MM.1S (cell line): Measurements from ENCODE around the gene LRATD1.

Experiments
- DNase-seq: peaks from one replicate; pipeline ENCODE4 v3.0.0-alpha.2; 2015
- H2AFZ ChIP-seq: fragments of 300-600 bp; sonication (generic); 2 replicates; pipeline ENCODE4 v1.6.0; 2016; ENCODE audit warnings: antibody characterized with exemption, low read length
- H3F3A ChIP-seq: fragments of 300-600 bp; sonication (generic); 2 replicates; pipeline ENCODE4 v1.6.1; 2016; ENCODE audit warnings: mild to moderate bottlenecking, antibody characterized with exemption, low read length, moderate library complexity, mixed read lengths; ENCODE audit not compliant: insufficient read depth
- H3K27ac ChIP-seq: fragments of 300-600 bp; sonication (generic); 2 replicates; pipeline ENCODE4 v1.5.1; 2016; ENCODE audit warnings: mild to moderate bottlenecking, low read length
- H3K27me3 ChIP-seq: fragments of 300-600 bp; sonication (generic); replicated peaks from 2 replicates; pipeline ENCODE4 v1.6.0; 2016; ENCODE audit warnings: low read length; ENCODE audit not compliant: insufficient read depth
- H3K36me3 ChIP-seq: fragments of 300-600 bp; sonication (generic); replicated peaks from 2 replicates; pipeline ENCODE4 v1.6.1; 2016; ENCODE audit warnings: mild to moderate bottlenecking, low read length, mixed read lengths; ENCODE audit not compliant: insufficient read depth
- H3K4me1 ChIP-seq: fragments of 300-600 bp; sonication (generic); 2 replicates; pipeline ENCODE4 v1.6.1; 2016; ENCODE audit warnings: low read length, mixed read lengths
- H3K4me2 ChIP-seq: fragments of 300-600 bp; sonication (generic); 2 replicates; pipeline ENCODE4 v1.6.0; 2016; ENCODE audit warnings: low read depth, low read length
- H3K4me3 ChIP-seq: fragments of 300-600 bp; sonication (generic); 2 replicates; pipeline ENCODE4 v1.5.1; 2016; ENCODE audit warnings: low read length, mixed read lengths
- H3K79me2 ChIP-seq: fragments of 300-600 bp; sonication (generic); 2 replicates; pipeline ENCODE4 v1.6.1; 2016; ENCODE audit warnings: mixed run types, low read length, mixed read lengths
- H3K9ac ChIP-seq: fragments of 300-600 bp; sonication (generic); 2 replicates; pipeline ENCODE4 v1.6.1; 2016; ENCODE audit warnings: low read length, mixed read lengths
- H3K9me2 ChIP-seq: fragments of 300-600 bp; sonication (generic); replicated peaks from 2 replicates; pipeline ENCODE4 v1.6.1; 2016; ENCODE audit warnings: mild to moderate bottlenecking, low read length, mixed read lengths; ENCODE audit not compliant: insufficient read depth
- H3K9me3 ChIP-seq: fragments of 300-600 bp; sonication (generic); replicated peaks from 2 replicates; pipeline ENCODE4 v1.6.1; 2016; ENCODE audit warnings: mild to moderate bottlenecking, low read length, mixed read lengths; ENCODE audit not compliant: insufficient read depth
- H4K20me1 ChIP-seq: fragments of 300-600 bp; sonication (generic); 2 replicates; pipeline ENCODE4 v1.6.1; 2016; ENCODE audit warnings: mild to moderate bottlenecking, low read length, moderate library complexity, mixed read lengths; ENCODE audit not compliant: insufficient read depth
- CTCF ChIP-seq: fragments of 300-600 bp; sonication (generic); IDR thresholded peaks from 2 replicates; pipeline ENCODE4 v1.5.1; 2016; ENCODE audit warnings: antibody characterized with exemption, low read length, mixed read lengths
- EZH2 ChIP-seq: fragments of 300-600 bp; sonication (generic); optimal IDR thresholded peaks from 2 replicates; pipeline ENCODE3; 2017; ENCODE audit warnings: low read depth, mild to moderate bottlenecking, antibody characterized with exemption, low read length, mixed read lengths
- EZH2phosphoT487 ChIP-seq: fragments of 300-600 bp; sonication (generic); IDR thresholded peaks from 2 replicates; pipeline ENCODE4 v1.6.1; 2018; ENCODE audit warnings: antibody characterized with exemption, low read length

Gene LRATD1

DNA sequence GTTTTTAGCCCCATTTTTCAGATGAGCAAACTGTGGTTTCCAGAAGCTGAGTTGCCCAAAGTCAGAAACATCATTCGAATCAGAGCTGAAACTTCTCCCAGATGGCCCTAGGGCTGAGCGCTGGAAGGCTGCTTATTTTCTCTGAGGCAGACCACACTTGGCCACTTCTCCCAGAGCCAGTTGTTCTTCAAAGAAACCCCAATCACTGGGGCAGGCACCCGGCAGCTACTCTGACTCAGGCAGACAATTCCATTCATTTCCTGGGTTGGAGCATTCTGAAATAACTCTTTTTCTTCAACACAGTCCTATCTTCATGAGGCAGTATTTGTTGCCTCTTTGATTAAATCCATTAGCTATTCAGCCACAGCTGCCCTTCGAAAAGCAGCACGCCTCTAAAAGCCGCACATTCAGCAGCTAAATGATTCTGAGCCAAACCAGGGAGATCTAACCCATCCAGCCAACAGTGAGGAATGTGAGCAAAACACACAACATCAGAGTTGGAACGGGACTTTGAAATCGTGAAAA lies 40.9 kb downstream of the LRATD1 start:
- Histone ChIP-seq H4K20me1 (no peaks in the 10 kb centered on the region), H3K79me2 (no peaks in the 10 kb centered on the region), H3K9ac (no peak overlapping the region), H3K4me1 (no peaks in the 10 kb centered on the region), H3K27me3 (no peaks in the 10 kb centered on the region), H2AFZ (no peak overlapping the region), H3K9me2 (no peaks in the 10 kb centered on the region), H3F3A (no peaks in the 10 kb centered on the region), H3K4me3 (no peak overlapping the region), H3K4me2 (no peak overlapping the region), H3K9me3 (no peaks in the 10 kb centered on the region), H3K36me3 (no peaks in the 10 kb centered on the region), H3K27ac (no peak overlapping the region)
- DNase-seq = no peak
- TF ChIP-seq CTCF (no peak), EZH2phosphoT487 (no peak), EZH2 (no peak)

- no peaks in the 10 kb centered on the region for H3K9me3 ChIP-seq
These were observed 43.0 kb downstream of the LRATD1 start for GRCh38 chr2:14675489-14675888.

DNA sequence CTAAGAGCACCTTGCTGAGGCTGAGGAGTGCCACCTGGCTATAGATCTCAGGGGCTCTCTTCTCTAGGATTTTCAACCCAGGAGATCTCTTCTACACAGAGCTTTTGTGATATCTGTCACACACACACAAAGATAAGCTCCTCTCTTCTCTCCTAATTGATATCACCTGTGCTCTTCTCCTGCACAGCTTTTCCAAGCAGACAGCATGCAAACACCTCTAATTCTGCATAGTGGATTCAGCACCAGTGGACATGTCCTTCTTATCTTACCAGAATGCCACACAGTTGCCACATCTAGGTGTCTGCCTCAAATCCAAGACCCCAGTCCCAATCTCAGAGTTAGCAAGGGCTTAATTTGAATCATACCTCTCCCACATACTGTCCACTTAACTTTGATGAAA lies 43.9 kb downstream of the LRATD1 start:
- no peaks in the 10 kb centered on the region for H3F3A ChIP-seq
- TF ChIP-seq EZH2phosphoT487 = no peak
- TF ChIP-seq CTCF = no peak
- no peak for TF ChIP-seq EZH2
- no peaks in the 10 kb centered on the region for H3K27me3 ChIP-seq
- no peaks in the 10 kb centered on the region for H3K9me3 ChIP-seq
- H3K36me3 ChIP-seq = no peaks in the 10 kb centered on the region
- no peak overlapping the region for H3K4me3 ChIP-seq
- H2AFZ ChIP-seq = no peak overlapping the region
- DNase-seq = no peak
- H3K27ac ChIP-seq = no peak overlapping the region
- H3K9me2 ChIP-seq = no peaks in the 10 kb centered on the region
- no peaks in the 10 kb centered on the region for H4K20me1 ChIP-seq
- no peak overlapping the region for H3K9ac ChIP-seq
- no peak overlapping the region for H3K4me2 ChIP-seq
- no peaks in the 10 kb centered on the region for H3K4me1 ChIP-seq
- H3K79me2 ChIP-seq = no peaks in the 10 kb centered on the region

More at GRCh38 chr2:14675489-14675888, 43.0 kb downstream of the LRATD1 start:
- Histone ChIP-seq H2AFZ (no peak overlapping the region), H3K36me3 (no peaks in the 10 kb centered on the region), H4K20me1 (no peaks in the 10 kb centered on the region), H3K4me1 (no peaks in the 10 kb centered on the region), H3F3A (no peaks in the 10 kb centered on the region), H3K9ac (no peak overlapping the region), H3K27ac (no peak overlapping the region), H3K4me2 (no peak overlapping the region), H3K4me3 (no peak overlapping the region), H3K79me2 (no peaks in the 10 kb centered on the region), H3K9me2 (no peaks in the 10 kb centered on the region), H3K27me3 (no peaks in the 10 kb centered on the region)
- no peak for DNase-seq
- no peak for TF ChIP-seq EZH2
- TF ChIP-seq CTCF = no peak
- TF ChIP-seq EZH2phosphoT487 = no peak
